GM12878 (cell line): ENCODE data around the gene PAPPA. TPM values are rescaled to one million over a fixed set of nuclear protein-coding genes. Genes with fewer than 3 reads are reported as not detected.

ENCODE experiments used
- ATAC-seq: fragments of 200-7000 bp; cut with Tn5 transposase; 3 replicates; pipeline ENCODE4 v1.9.1; 2020; ENCODE audit warnings: mild to moderate bottlenecking, moderate library complexity
- BruUV-seq: library from RNA; stranded (reverse); fragments of 400-500 nt; replicated peaks from 2 replicates; lab custom pipeline; 2021; lab: Mats Ljungman, UMichigan
- CTCF ChIA-PET: fragments of 300-600 bp; sonication (Branson Sonifier 250); formaldehyde crosslinking; extraction: SDS; loops from one replicate; lab custom pipeline; 2021; ENCODE audit warnings: inconsistent platforms; lab: Yijun Ruan, JAX
- POLR2A ChIA-PET: fragments of 350-600 bp; formaldehyde crosslinking; extraction: SDS; loops from one replicate; lab custom pipeline; 2021; ENCODE audit warnings: inconsistent platforms; lab: Charles Lee
- RAD21 ChIA-PET: fragments of 300-600 bp; sonication (Branson Sonifier 250); formaldehyde crosslinking; loops from one replicate; lab custom pipeline; 2023; ENCODE audit warnings: antibody characterized with exemption; ENCODE audit not compliant: unreplicated experiment; lab: Charles Lee
- SMC1A ChIA-PET: fragments of 300-600 bp; sonication (Branson Sonifier 250); formaldehyde crosslinking; loops from one replicate; lab custom pipeline; 2023; ENCODE audit not compliant: unreplicated experiment, uncharacterized antibody; lab: Charles Lee
- DNase-seq: peaks from one replicate; pipeline ENCODE4 v3.0.0-alpha.2; 2011; ENCODE audit warnings: low read depth, low spot score
- FAIRE-seq: peaks from 3 replicates; lab custom pipeline; 2011; peaks lifted over from hg19 to GRCh38; lab: Jason Lieb, UNC
- H2AFZ ChIP-seq: 2 replicates; pipeline ENCODE4 v1.6.0; 2011; ENCODE audit warnings: low read depth, low read length, control low read depth; ENCODE audit not compliant: control insufficient read depth
- H3K27ac ChIP-seq: 2 replicates; pipeline ENCODE4 v1.5.1; 2011; ENCODE audit warnings: control low read depth; ENCODE audit not compliant: control insufficient read depth, insufficient read depth
- H3K27me3 ChIP-seq, 2 experiments: replicated peaks in 1 of 2; 2 replicates each; pipeline versions ENCODE4 v1.6.0 to v1.6.1; 2011; ENCODE audit warnings: low read length in 1 of 2; ENCODE audit not compliant: control insufficient read depth in 2 of 2, insufficient read depth in 2 of 2
- H3K36me3 ChIP-seq, 2 experiments: 2 replicates each; pipeline ENCODE4 v1.5.1; 2011; ENCODE audit warnings: low read length in 1 of 2; ENCODE audit not compliant: control insufficient read depth in 2 of 2, insufficient read depth in 2 of 2
- H3K4me1 ChIP-seq: 2 replicates; pipeline ENCODE4 v1.6.1; 2011; ENCODE audit warnings: mild to moderate bottlenecking, low read length, moderate library complexity, mixed read lengths; ENCODE audit not compliant: control insufficient read depth, insufficient read depth
- H3K4me2 ChIP-seq: 2 replicates; pipeline ENCODE4 v1.6.0; 2011; ENCODE audit warnings: control low read depth; ENCODE audit not compliant: control insufficient read depth, insufficient read depth
- H3K4me3 ChIP-seq: fragments of 200-600 bp; sonication (generic); 2 replicates; pipeline ENCODE4 v1.5.1; 2016
- H3K79me2 ChIP-seq: 2 replicates; pipeline ENCODE4 v1.6.0; 2011; ENCODE audit warnings: low read length; ENCODE audit not compliant: control insufficient read depth, insufficient read depth
- H3K9ac ChIP-seq: 2 replicates; pipeline ENCODE4 v1.8.0; 2011; ENCODE audit warnings: low read length, control low read depth, mixed read lengths; ENCODE audit not compliant: control insufficient read depth, insufficient read depth
- H3K9me3 ChIP-seq: replicated peaks from 3 replicates; pipeline ENCODE4 v1.5.1; 2011; ENCODE audit warnings: mild to moderate bottlenecking, low read length; ENCODE audit not compliant: control insufficient read depth, insufficient read depth
- H4K20me1 ChIP-seq: 2 replicates; pipeline ENCODE4 v1.6.0; 2011; ENCODE audit not compliant: control insufficient read depth, insufficient read depth
- ASH2L ChIP-seq: fragments of 300-600, 200-600 bp; sonication (generic); IDR thresholded peaks from 2 replicates; pipeline ENCODE4 v1.6.1; 2017; ENCODE audit warnings: low read depth, mild to moderate bottlenecking, borderline replicate concordance
- E2F8 ChIP-seq: fragments of 450-650 bp; IDR thresholded peaks from 2 replicates; pipeline ENCODE4 v1.6.1; 2018; ENCODE audit warnings: mild to moderate bottlenecking, low read depth, moderate library complexity; ENCODE audit not compliant: partially characterized antibody
- EZH2 ChIP-seq: IDR thresholded peaks from 2 replicates; pipeline ENCODE4 v1.6.1; 2012; ENCODE audit warnings: low read depth, mild to moderate bottlenecking, control low read depth, inconsistent platforms, low read length, borderline replicate concordance; ENCODE audit not compliant: control insufficient read depth
- FOS ChIP-seq: IDR thresholded peaks from 3 replicates; pipeline ENCODE4 v1.6.1; 2011; ENCODE audit warnings: borderline replicate concordance; ENCODE audit not compliant: insufficient read length; ENCODE audit errors: extremely low read depth
- FOXM1 ChIP-seq: IDR thresholded peaks from 2 replicates; pipeline ENCODE4 v1.6.1; 2012; ENCODE audit warnings: low read depth, mild to moderate bottlenecking, inconsistent platforms, low read length, moderate library complexity
- JUNB ChIP-seq: IDR thresholded peaks from 2 replicates; pipeline ENCODE4 v1.6.1; 2016; ENCODE audit warnings: antibody characterized with exemption, mild to moderate bottlenecking
- PAX5 ChIP-seq: IDR thresholded peaks from 2 replicates; pipeline ENCODE4 v1.6.1; 2011; ENCODE audit warnings: low read depth, low read length, borderline replicate concordance
- RELB ChIP-seq: fragments of 450-650 bp; IDR thresholded peaks from 2 replicates; pipeline ENCODE4 v1.6.1; 2017; ENCODE audit warnings: low read depth, mild to moderate bottlenecking, moderate library complexity
- ZBED1 ChIP-seq: IDR thresholded peaks from 2 replicates; pipeline ENCODE4 v1.6.1; 2016; ENCODE audit warnings: borderline replicate concordance
- WGBS: methylation state at CpG from one replicate; pipeline ENCODE4 v1.1.6; 2016; ENCODE audit warnings: low lambda C conversion rate; ENCODE audit not compliant: insufficient replicate concordance, insufficient coverage; ENCODE audit errors: missing lambda C conversion rate; 5-methylcytosine and 5-hydroxymethylcytosine counted together
- in situ Hi-C: fragments of 300-500 bp; cut with MboI; formaldehyde crosslinking; loops from 9 replicates; pipeline ENCODE4 v1.14.3; 2018; ENCODE audit warnings: mixed read lengths
- intact Hi-C: fragments of 100-400 bp; cut with micrococcal nuclease; formaldehyde crosslinking; loops from one replicate; pipeline ENCODE4 v1.14.2; 2022; ENCODE audit not compliant: unreplicated experiment
- polyA plus RNA-seq, 11 experiments: library from polyadenylated mRNA; depleted of rRNA in 4 of 11; unstranded in 6 of 11; stranded (reverse) in 5 of 11; fragments of >200 nt; fragmentation: Nextera tagmentation in 4 of 11; fragmentation: Illumina TruSeq in 1 of 11; extraction: Ambion mirVana in 4 of 11; extraction: Trizol in 1 of 11; gene quantifications; 1 replicate in 1 of 11; 2 replicates in 10 of 11; pipeline versions ENCODE4 v1.2.1 to v1.2.3, GENCODE V29; 2011 to 2016; ENCODE audit warnings: inconsistent platforms in 2 of 11, missing spikeins in 2 of 11, low read depth in 1 of 11
- total RNA-seq, 4 experiments: library from RNA; depleted of rRNA in 3 of 4; stranded (reverse); fragments of >200 nt in 3 of 4; fragmentation: Illumina TruSeq in 1 of 4; extraction: Trizol in 1 of 4; gene quantifications; 2 replicates each; pipeline versions ENCODE4 v1.2.1 to v1.2.3, GENCODE V29; 2013 to 2021

The PAPPA gene
- total and polyA plus RNA-seq, 10 of the 15 experiments (the other 5 are each of a cell fraction or from before 2014, with no cell fraction given) = under 0.01 to 0.19 (median 0.02) TPM; not detected in 4

GRCh38 chr9:116151199-116151598, 2.4 kb upstream of the PAPPA start:
- 0% methylated on average over 4 of the region's 4 CpGs for WGBS
- no peak for FAIRE-seq
- no peak overlapping the region for H3K27ac ChIP-seq
- H4K20me1 ChIP-seq = no peaks in the 10 kb centered on the region
- no peak for DNase-seq
- no peaks in the 10 kb centered on the region for H3K9me3 ChIP-seq
- TF ChIP-seq E2F8 = no peak
- TF ChIP-seq ZBED1 = no peak
- no peak for TF ChIP-seq ASH2L
- TF ChIP-seq PAX5 = no peak
- no peak for TF ChIP-seq FOXM1
- no peak for TF ChIP-seq EZH2
- TF ChIP-seq FOS = no peak
- no peak for TF ChIP-seq JUNB
- TF ChIP-seq RELB = no peak
- no peaks in the 10 kb centered on the region for H3K4me1 ChIP-seq
- intact Hi-C loops = no loop called here
- in situ Hi-C loops = loop anchor here (5.0 kb wide), 1 partner anchor 501 kb away; no protein-coding TSS in a partner anchor
- H3K4me2 ChIP-seq = no peak overlapping the region
- SMC1A ChIA-PET = no interaction called here
- ATAC-seq = no peak
- no peak overlapping the region for H2AFZ ChIP-seq
- no peak overlapping the region for H3K4me3 ChIP-seq
- H3K27me3 ChIP-seq = peaks cover 8 to 12% of the 10 kb centered on the region in 2 experiments
- no peaks in the 10 kb centered on the region for H3K36me3 ChIP-seq
- POLR2A ChIA-PET = no interaction called here
- BruUV-seq = no TSS peak
- RAD21 ChIA-PET = no interaction called here
- H3K9ac ChIP-seq = no peak overlapping the region
- CTCF ChIA-PET = interaction anchor here (1.4 kb wide), 1 partner anchor 440 kb away, joined by 3 read pairs; no protein-coding TSS in a partner anchor
- H3K79me2 ChIP-seq = no peaks in the 10 kb centered on the region
